ENCODE data around the gene ABHD2. TPM values are rescaled to one million over a fixed set of nuclear protein-coding genes. Genes with fewer than 3 reads are reported as not detected.
"Not testable (repeated sequence)": the region's sequence is repeated elsewhere in the genome, so short reads cannot be mapped to it uniquely, and the experiment has no call there.

ABHD2 gene
- total and polyA plus RNA-seq, 9 of the 15 experiments (the other 6 are each of a cell fraction or from before 2014, with no cell fraction given) = 16.9 to 99.8 (median 47.5) TPM

DNA sequence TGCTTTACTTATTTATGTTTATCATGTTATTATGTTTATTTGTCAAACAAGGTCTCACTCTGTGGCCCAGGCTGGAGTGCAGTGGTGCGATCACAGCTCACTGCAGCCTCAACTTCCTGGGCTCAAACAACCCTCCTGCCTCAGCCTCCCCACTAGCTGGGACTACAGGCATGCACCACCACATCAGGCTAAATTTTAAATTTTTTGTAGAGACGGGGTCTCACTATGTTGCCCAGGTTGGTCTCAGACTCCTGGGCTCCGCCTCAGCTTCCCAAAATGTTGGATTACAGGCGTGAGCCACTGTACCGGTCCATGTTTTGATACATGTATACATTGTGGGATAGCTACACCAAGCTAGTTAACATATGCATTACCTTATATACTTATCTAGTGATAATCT, 1.9 kb upstream of the ABHD2 start:
- H3K27me3 ChIP-seq (ENCODE audit: control insufficient read depth in 2 of 2, insufficient read depth in 2 of 2, low read length in 2 of 2); ATAC-seq; H4K20me1 ChIP-seq (replicated peaks; ENCODE audit: control insufficient read depth, insufficient read depth, low read length); H3K36me3 ChIP-seq (ENCODE audit: control insufficient read depth, insufficient read depth, low read length); H3K27ac ChIP-seq (ENCODE audit: extremely low read depth, low read depth, low read length); intact Hi-C loops (cut with micrococcal nuclease); H3K9me1 ChIP-seq (ENCODE audit: control insufficient read depth, insufficient read depth, low read length); FAIRE-seq; BruUV-seq (replicated peaks); H3K4me3 ChIP-seq; DNase-seq (ENCODE audit: extremely low read depth in 1 of 4, low spot score in 3 of 4); in situ Hi-C loops (cut with MboI); H3K9ac ChIP-seq (ENCODE audit: insufficient read depth in 1 of 2, low read depth in 2 of 2, low read length in 2 of 2); H3K9me3 ChIP-seq (replicated peaks; ENCODE audit: control insufficient read depth, insufficient read depth, low read depth, low read length); H2AFZ ChIP-seq (ENCODE audit: low read depth, low read length); H3K4me2 ChIP-seq (ENCODE audit: insufficient read depth, low read length): not testable (repeated sequence)
- ChIA-PET POLR2A (interaction anchor here (1.1 to 5.9 kb wide), 3 partner anchors 11 to 82 kb away, joined by 3 to 62 read pairs (median 5); no protein-coding TSS in a partner anchor), CTCF (ENCODE audit: low intra/inter-chr PET ratio) (interaction anchor here (0.6 kb wide), 1 partner anchor 262 kb away, joined by 3 read pairs; no protein-coding TSS in a partner anchor)
- peaks cover 20 to 28% of the 10 kb centered on the region in 2 experiments for H3K4me1 ChIP-seq (replicated peaks in 1 of 2; ENCODE audit: control insufficient read depth in 2 of 2, insufficient read depth in 2 of 2, low read length in 2 of 2)
- WGBS (ENCODE audit: insufficient coverage, low coverage, missing lambda C conversion rate) = 96% methylated on average over 5 of the region's 5 CpGs
- H3K79me2 ChIP-seq (ENCODE audit: control insufficient read depth, insufficient read depth, low read length) = peaks cover 37% of the 10 kb centered on the region
- TF ChIP-seq ZNF121 (CRISPR knock-in tag; conservative IDR thresholded peaks at IDR 0.05) = peak; percentile 57

DNA sequence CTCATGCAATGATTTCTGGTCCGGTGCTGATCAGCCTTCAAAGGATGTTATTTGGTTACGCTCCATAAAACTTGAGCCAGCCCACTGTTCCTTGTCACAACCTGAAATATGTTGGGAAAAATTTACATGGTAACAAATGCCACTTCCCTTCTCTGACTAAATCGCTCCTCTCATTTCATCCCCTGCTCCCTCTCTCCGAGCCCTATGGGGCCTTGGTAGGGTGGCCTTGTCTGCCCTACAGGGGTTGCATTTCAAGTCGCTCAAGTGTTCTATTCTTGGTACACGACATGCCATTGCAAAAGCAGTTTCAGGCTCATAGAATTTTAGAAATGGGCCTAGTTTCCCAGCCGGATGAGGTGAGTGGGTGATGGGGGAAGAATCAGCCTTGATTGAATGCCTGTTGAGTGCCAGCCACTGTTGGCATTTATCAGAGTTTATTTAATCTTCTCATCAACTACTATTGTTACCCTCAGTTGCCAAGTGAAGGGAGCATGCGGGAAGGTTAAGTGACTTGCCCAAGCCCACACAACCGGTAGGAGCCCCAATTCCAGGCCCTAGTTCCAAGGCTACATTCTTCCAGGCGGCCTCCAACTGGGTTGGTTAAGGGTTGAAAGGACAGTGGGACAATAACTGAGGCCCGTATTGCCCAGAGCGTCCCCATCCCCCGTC, 961 bp upstream of the ABHD2 start:
- H3K27ac ChIP-seq (ENCODE audit: extremely low read depth, low read depth, low read length) = peak overlapping the region; percentile 80
- no peaks in the 10 kb centered on the region for H4K20me1 ChIP-seq (replicated peaks; ENCODE audit: control insufficient read depth, insufficient read depth, low read length)
- DNase-seq (ENCODE audit: extremely low read depth in 1 of 4, low spot score in 3 of 4) = no peak
- H3K27me3 ChIP-seq (ENCODE audit: control insufficient read depth in 2 of 2, insufficient read depth in 2 of 2, low read length in 2 of 2) = no peaks in the 10 kb centered on the region
- H3K36me3 ChIP-seq (ENCODE audit: control insufficient read depth, insufficient read depth, low read length) = 0 out of 3 replicates have a peak, but pooled peaks cover 6% of the 10 kb centered on the region
- H3K9me3 ChIP-seq (replicated peaks; ENCODE audit: control insufficient read depth, insufficient read depth, low read depth, low read length) = no peaks in the 10 kb centered on the region
- CTCF ChIA-PET (ENCODE audit: low intra/inter-chr PET ratio) = no interaction called here
- 39% methylated on average over 13 of the region's 13 CpGs for WGBS (ENCODE audit: insufficient coverage, low coverage, missing lambda C conversion rate)
- in situ Hi-C loops (cut with MboI) = no loop called here
- peak overlapping the region; percentile 91 for H3K4me2 ChIP-seq (ENCODE audit: insufficient read depth, low read length)
- peak overlapping the region; percentile 70 for H2AFZ ChIP-seq (ENCODE audit: low read depth, low read length)
- peak overlapping the region; percentile 73 to 78; a peak in 3 of 4 replicates for H3K9ac ChIP-seq (ENCODE audit: insufficient read depth in 1 of 2, low read depth in 2 of 2, low read length in 2 of 2)
- ATAC-seq = no peak
- no peaks in the 10 kb centered on the region for H3K9me1 ChIP-seq (ENCODE audit: control insufficient read depth, insufficient read depth, low read length)
- peaks cover 46% of the 10 kb centered on the region for H3K79me2 ChIP-seq (ENCODE audit: control insufficient read depth, insufficient read depth, low read length)
- intact Hi-C loops (cut with micrococcal nuclease) = no loop called here
- BruUV-seq (replicated peaks) = TSS peak; percentile 98
- peaks cover 27 to 28% of the 10 kb centered on the region in 2 experiments for H3K4me1 ChIP-seq (replicated peaks in 1 of 2; ENCODE audit: control insufficient read depth in 2 of 2, insufficient read depth in 2 of 2, low read length in 2 of 2)
- FAIRE-seq = no peak
- POLR2A ChIA-PET = interaction anchor here (0.6 to 5.9 kb wide), 8 partner anchors 7 to 57 kb away, joined by 3 to 62 read pairs (median 6); no protein-coding TSS in a partner anchor
- peak overlapping the region; percentile 35 for H3K4me3 ChIP-seq
- peak; percentile 79 for TF ChIP-seq ZFX (CRISPR knock-in tag; IDR thresholded peaks at IDR 0.05)
- no peak for TF ChIP-seq ESRRA (IDR thresholded peaks at IDR 0.05; ENCODE audit: borderline replicate concordance, low read depth)
- TF ChIP-seq, protein P1, sequence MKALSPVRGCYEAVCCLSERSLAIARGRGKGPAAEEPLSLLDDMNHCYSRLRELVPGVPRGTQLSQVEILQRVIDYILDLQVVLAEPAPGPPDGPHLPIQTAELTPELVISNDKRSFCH (CRISPR knock-in tag; IDR thresholded peaks at IDR 0.05) = no peak
- TF ChIP-seq, protein P1 (tag; IDR thresholded peaks at IDR 0.05) = peak; percentile 74; the same call in 1 of the 2 replicates
- peak; percentile 51 for TF ChIP-seq RBM39 (optimal IDR thresholded peaks at IDR 0.05; ENCODE audit: low read depth, low read length)
- TF ChIP-seq RAD21 (CRISPR knock-in tag; conservative IDR thresholded peaks at IDR 0.05 in 1 of 2, IDR thresholded peaks at IDR 0.05 in 1 of 2) = peak in 1 of 2 experiments; percentile 22; a peak in 1 of 4 replicates
- TF ChIP-seq ZNF589 (CRISPR knock-in tag; IDR thresholded peaks at IDR 0.05; ENCODE audit: low read depth) = peak; percentile 85
- TF ChIP-seq MAFF (IDR thresholded peaks at IDR 0.05; ENCODE audit: low read length) = no peak
- TF ChIP-seq, protein P2, sequence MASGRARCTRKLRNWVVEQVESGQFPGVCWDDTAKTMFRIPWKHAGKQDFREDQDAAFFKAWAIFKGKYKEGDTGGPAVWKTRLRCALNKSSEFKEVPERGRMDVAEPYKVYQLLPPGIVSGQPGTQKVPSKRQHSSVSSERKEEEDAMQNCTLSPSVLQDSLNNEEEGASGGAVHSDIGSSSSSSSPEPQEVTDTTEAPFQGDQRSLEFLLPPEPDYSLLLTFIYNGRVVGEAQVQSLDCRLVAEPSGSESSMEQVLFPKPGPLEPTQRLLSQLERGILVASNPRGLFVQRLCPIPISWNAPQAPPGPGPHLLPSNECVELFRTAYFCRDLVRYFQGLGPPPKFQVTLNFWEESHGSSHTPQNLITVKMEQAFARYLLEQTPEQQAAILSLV (tag; IDR thresholded peaks at IDR 0.05) = 0 out of 2 replicates have a peak, but pooled peaks have one; percentile 41
